NCI-H2196 treated with DMSO at 0.1 percent for 48 hours (cell line): Measurements from ENCODE around the gene HOMEZ.
"Not testable (repeated sequence)": the region's sequence is repeated elsewhere in the genome, so short reads cannot be mapped to it uniquely, and the experiment has no call there.

Source experiments
- DNase-seq: peaks from one replicate; lab custom pipeline; 2025; ENCODE audit not compliant: unreplicated experiment; lab: John Stamatoyannopoulos, UW

HOMEZ gene

GRCh38 chr14:23228812-23229211, 57.1 kb downstream of the HOMEZ start:
- no peak for DNase-seq

- no peak for DNase-seq
These were observed 58.4 kb downstream of the HOMEZ start for GRCh38 chr14:23227566-23227965.

- DNase-seq = not testable (repeated sequence)
These were observed 61.0 kb downstream of the HOMEZ start for GRCh38 chr14:23224958-23225357.
